GM12872 (cell line): ENCODE results near the gene PRPSAP1.

Source experiments
- CTCF ChIP-seq: IDR thresholded peaks from 3 replicates; pipeline ENCODE4 v1.5.1; 2011; ENCODE audit warnings: low read depth, mild to moderate bottlenecking, low read length, moderate library complexity; ENCODE audit not compliant: insufficient read depth

PRPSAP1 gene

GRCh38 chr17:76276069-76276431 is 77.7 kb downstream of the PRPSAP1 start:
- TF ChIP-seq CTCF, result peak; percentile 35; the same call in 1 of the 3 replicates

GRCh38 chr17:76275382-76276068 is 78.2 kb downstream of the PRPSAP1 start:
- 0 out of 3 replicates have a peak, but pooled peaks have one; percentile 1 for TF ChIP-seq CTCF

- TF ChIP-seq CTCF, result no peak
Observed at GRCh38 chr17:76274112-76274956, 79.4 kb downstream of the PRPSAP1 start.

GRCh38 chr17:76273445-76274111 is 80.1 kb downstream of the PRPSAP1 start:
- no peak for TF ChIP-seq CTCF

GRCh38 chr17:76272541-76273444 is 80.9 kb downstream of the PRPSAP1 start:
- no peak for TF ChIP-seq CTCF

GRCh38 chr17:76271669-76272540 is 81.8 kb downstream of the PRPSAP1 start:
- peak; percentile 21; the same call in 1 of the 3 replicates for TF ChIP-seq CTCF
